SW 1271 (cell line): ENCODE data around the gene MTF1.
A peak's percentile ranks its signal among the peaks of the same experiment; 100 is the strongest.

Source experiments
- DNase-seq, 2 experiments: peaks; one replicate each; lab custom pipeline; 2025; lab: John Stamatoyannopoulos, UW

MTF1 gene

GRCh38 chr1:37828410-37829074 lies 30.9 kb downstream of the MTF1 start:
- no peak for DNase-seq

DNA sequence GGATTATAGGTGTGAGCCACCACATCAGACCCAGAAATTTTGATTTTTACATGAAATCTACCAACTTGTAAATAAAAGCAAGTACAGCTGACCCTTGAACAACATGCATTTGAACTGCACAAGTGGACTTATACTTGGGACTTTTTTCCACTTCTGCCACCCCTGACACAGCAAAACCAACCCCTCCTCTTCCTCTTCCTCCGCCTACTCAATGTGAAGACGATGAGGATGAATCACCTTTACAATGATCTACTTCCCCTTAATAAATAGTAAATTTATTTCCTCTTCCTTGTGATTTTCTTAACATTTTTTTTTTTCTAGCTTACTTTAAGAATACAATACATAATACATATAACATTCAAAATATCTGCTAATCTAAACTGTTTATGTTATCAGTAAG lies 33.9 kb downstream of the MTF1 start:
- DNase-seq = no peak

GRCh38 chr1:37824001-37824400 lies 35.4 kb downstream of the MTF1 start:
- no peak for DNase-seq

DNA sequence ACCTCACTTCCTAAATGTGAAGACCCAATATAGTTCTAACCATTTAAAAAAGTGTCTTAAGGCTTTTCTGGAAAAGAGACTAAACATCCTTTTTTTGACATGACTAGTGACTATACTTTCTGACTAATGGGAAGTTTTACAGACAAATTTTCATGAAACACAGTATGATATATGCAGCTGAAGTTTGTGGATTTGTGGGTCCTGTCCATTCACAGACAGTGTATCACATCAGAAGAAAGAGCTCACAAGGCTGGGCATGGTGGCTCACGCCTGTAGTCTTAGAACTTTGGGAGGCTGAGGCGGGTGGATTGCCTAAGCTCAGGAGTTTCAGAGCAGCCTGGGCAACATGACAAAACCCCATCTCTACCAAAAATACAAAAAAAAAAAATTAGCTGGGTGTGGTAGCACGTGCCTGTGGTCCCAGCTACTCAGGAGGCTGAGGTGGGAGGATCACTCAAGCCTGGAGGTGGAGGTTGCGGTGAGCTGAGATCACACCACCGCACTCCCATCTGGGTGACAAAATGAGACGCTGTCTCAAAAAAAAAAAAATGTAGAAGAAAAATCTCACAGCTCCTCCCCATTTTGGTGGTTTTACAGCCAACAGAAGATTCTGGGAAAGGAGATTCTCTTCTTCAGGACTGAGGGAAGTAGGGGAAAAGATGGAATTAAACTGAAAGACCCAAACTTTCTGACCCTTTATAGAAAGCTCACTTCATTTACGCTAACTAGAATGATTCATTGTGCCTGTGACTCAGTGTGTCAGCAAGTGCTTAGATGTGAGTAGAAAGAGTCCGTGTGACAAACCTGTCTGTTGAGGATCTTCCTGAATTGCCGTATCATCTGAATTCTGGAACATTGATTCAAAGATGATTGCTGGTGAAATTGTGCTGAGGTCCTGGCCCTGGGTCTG lies 36.2 kb downstream of the MTF1 start:
- DNase-seq = no peak

GRCh38 chr1:37821481-37821880 lies 37.9 kb downstream of the MTF1 start:
- no peak for DNase-seq

DNA sequence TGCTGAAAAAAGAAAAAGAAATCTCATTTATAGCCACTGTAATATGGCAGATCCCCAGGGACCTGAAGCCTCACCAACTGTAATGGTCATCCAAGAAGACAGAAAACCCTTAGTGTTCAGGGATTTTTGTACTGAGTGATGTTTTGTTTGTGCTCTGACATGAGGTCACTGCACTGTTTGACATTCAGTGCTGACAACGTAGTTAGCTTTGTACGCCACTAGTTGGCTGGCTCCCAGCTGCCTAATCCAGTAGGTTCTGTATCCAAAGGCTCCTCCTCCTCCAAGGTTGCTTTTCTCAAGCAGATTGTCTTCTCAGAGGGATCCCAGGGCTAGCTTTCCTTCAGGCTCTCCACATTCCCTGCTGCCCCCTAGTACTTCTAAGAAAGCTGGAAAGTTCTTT lies 41.9 kb downstream of the MTF1 start:
- DNase-seq = no peak

DNA sequence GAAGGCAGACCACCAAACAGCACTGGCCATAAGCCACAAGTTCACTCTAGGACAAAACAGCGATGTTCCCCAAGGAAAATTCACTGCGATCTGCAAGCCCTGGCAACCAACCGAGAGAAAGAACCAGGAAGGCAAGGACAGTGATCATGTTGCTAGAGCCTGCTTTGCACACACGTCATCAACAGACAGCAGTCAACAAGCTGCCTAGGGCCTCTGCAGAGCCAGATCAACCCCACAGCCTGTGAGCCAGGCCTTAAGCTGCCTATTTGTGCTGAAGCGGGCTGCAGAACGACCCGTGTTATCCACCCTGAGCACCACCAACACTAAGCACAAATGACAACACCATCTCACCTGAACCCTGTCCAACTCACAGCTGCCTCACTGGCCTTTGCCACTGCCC lies 45.1 kb downstream of the MTF1 start:
- no peak for DNase-seq

GRCh38 chr1:37813529-37814145 lies 45.8 kb downstream of the MTF1 start:
- no peak for DNase-seq

GRCh38 chr1:37811027-37811655 lies 48.3 kb downstream of the MTF1 start:
- peak; percentile 40 to 79 for DNase-seq

GRCh38 chr1:37809942-37810341 lies 49.5 kb downstream of the MTF1 start:
- no peak for DNase-seq

DNA sequence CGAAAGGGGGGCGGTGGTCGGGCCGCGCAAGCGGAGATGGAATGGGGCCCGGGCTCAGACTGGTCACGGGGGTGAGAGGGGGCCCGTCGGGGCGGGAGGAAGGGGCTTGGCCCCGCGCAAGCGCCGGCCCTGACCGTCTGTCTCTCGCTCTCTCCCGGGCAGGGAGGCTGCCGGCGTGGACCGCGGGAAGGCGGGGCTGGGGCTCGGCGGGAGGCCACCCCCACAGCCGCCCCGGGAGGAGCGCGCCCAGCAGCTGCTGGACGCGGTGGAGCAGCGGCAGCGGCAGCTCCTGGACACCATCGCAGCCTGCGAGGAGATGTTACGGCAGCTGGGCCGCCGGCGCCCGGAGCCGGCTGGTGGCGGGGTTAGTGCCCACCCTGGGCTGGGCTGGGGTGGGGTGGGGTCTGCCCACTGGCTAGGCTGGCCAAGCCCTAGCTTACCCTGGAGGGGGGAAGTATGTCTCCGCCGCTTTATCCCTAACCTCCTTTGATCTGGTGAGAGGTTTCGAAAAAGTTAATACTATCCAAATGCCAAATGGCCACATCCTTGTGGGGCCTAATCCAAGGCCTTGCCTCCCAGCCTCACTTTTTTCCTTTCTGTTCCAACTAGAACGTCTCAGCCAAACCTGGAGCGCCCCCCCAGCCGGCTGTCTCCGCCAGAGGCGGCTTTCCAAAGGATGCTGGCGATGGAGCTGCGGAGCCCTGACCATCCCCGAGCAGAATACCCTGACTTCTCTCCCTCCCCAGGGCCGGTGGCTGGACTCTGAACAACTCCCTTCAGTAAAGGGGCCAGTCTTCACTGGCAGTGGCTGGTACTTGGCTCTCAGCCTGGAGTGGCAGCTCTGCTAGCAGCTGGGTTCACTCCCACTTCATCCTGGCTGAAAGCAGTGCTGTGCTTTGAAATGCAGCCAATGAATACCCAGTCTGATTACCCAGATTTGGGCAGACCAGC lies 50.7 kb downstream of the MTF1 start:
- DNase-seq = peak; percentile 27 to 69

GRCh38 chr1:37807555-37808368 lies 51.6 kb downstream of the MTF1 start, which contains the start of the genes C1orf122 and YRDC:
Gene C1orf122, plus strand, starts transcription at chr1:37807790. Its CDS starts 615 bp downstream, at chr1:37808405.
Gene YRDC, minus strand, starts transcription at chr1:37808208. Its CDS starts 28 bp downstream, at chr1:37808180.
- DNase-seq = peak; percentile 74 to 81

GRCh38 chr1:37807220-37807554 lies 52.2 kb downstream of the MTF1 start:
- DNase-seq = no peak

DNA sequence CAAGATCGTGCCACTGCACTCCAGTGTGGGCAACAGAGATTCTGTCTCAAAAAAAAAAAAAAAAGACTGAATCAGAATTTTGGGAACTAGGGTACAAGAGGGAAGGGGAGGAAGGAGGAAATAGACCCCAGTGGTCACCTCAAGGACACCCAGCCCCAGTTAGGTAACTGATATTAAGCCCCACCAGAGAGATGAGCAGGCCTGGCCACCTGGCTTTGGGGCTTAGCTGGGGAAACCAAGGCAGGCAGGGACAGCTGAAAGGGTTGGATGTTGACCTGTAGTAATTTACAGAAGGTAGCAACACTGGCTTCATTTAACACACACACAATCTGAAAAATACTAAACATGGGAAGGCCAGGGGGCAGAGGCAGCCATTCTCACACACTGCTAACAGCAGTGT lies 57.0 kb downstream of the MTF1 start:
- no peak for DNase-seq

- DNase-seq = no peak
These were observed 61.5 kb downstream of the MTF1 start for GRCh38 chr1:37797750-37798345.

GRCh38 chr1:37795340-37796125 lies 63.9 kb downstream of the MTF1 start:
- DNase-seq = no peak

GRCh38 chr1:37794372-37795339 lies 64.7 kb downstream of the MTF1 start:
- no peak for DNase-seq
